ENCODE results near the gene PBOV1. TPM values are rescaled to one million over a fixed set of nuclear protein-coding genes. Genes with fewer than 3 reads are reported as not detected.

The PBOV1 gene
- total RNA-seq, 2 donors from 2014 or later: not detected

DNA sequence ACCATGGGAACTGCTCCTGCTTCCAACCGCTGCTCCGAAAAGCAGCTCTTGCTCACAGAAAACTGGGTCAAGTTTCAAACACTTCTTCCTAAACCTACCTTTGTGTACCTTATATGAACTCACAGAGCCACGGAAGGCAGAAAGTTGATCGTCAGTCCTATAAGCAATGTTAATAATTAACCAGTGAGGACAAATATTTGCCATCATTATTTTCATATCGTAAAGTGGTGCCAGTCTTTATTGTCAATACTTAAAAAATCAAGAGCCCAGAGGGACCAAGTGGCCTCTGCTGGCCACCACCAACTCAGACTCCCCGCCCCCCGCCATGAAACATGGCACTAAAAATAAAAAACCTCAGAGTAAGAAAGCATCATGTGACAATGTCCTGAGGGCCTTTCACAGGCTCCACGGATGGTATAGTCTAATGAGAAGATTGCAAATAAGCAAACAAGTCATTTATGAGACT, 9.1 kb upstream of the PBOV1 start:
- Histone ChIP-seq H3K27ac (peak overlapping the region; percentile 72), H3K4me1 (no peaks in the 10 kb centered on the region), H3K36me3 (no peaks in the 10 kb centered on the region), H3K9me3 (no peaks in the 10 kb centered on the region), H3K4me3 (no peak overlapping the region), H3K27me3 (no peaks in the 10 kb centered on the region), H3K9ac (ENCODE audit: low read depth in 2 of 2, low read length in 2 of 2) (no peak overlapping the region)
- TF ChIP-seq CTCF (IDR thresholded peaks at IDR 0.05): no peak
- peak; percentile 44 for DNase-seq
- intact Hi-C loops (cut with DNase I): no loop called here

- no peaks in the 10 kb centered on the region for H3K4me1 ChIP-seq
- DNase-seq: peak; percentile 28
- intact Hi-C loops (cut with DNase I): no loop called here
- H3K36me3 ChIP-seq: no peaks in the 10 kb centered on the region
- no peaks in the 10 kb centered on the region for H3K9me3 ChIP-seq
- no peak for TF ChIP-seq CTCF (IDR thresholded peaks at IDR 0.05)
- no peak overlapping the region for H3K4me3 ChIP-seq
- no peaks in the 10 kb centered on the region for H3K27me3 ChIP-seq
- H3K27ac ChIP-seq: peak overlapping the region; percentile 72
- H3K9ac ChIP-seq (ENCODE audit: low read depth in 2 of 2, low read length in 2 of 2): peak overlapping the region in 1 of 2 donors; percentile 7
These were observed 8.5 kb upstream of the PBOV1 start for GRCh38 chr6:138226700-138227315.

DNA sequence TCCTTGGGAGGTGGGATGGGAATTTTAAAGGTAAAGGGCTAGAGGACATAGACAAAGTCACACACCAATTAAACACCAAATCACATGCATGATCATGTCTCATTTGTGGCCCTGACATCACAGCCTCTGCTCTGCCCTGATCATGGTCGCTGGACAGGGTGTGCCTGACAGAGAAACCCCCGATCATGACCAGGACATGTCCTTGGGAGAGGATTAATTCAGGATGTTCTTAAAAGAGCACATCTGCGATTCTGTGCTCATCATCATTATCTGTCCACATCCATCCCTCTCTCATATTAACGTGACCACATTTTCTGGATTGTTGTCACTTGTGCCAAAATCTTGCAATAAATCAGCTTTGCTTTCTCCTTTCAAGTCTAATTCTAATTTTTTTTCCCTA, 7.7 kb upstream of the PBOV1 start:
- intact Hi-C loops (cut with DNase I): no loop called here
- Histone ChIP-seq H3K27me3 (no peaks in the 10 kb centered on the region), H3K27ac (no peak overlapping the region), H3K9me3 (no peaks in the 10 kb centered on the region), H3K36me3 (no peaks in the 10 kb centered on the region), H3K4me1 (no peaks in the 10 kb centered on the region), H3K4me3 (no peak overlapping the region), H3K9ac (ENCODE audit: low read depth in 2 of 2, low read length in 2 of 2) (no peak overlapping the region)
- TF ChIP-seq CTCF (IDR thresholded peaks at IDR 0.05): no peak
- no peak for DNase-seq

GRCh38 chr6:138222901-138223546, 4.7 kb upstream of the PBOV1 start:
- DNase-seq: no peak
- Histone ChIP-seq H3K4me1 (no peaks in the 10 kb centered on the region), H3K9me3 (no peaks in the 10 kb centered on the region), H3K36me3 (no peaks in the 10 kb centered on the region), H3K27ac (no peak overlapping the region), H3K9ac (ENCODE audit: low read depth in 2 of 2, low read length in 2 of 2) (no peak overlapping the region), H3K4me3 (no peak overlapping the region), H3K27me3 (no peaks in the 10 kb centered on the region)
- no peak for TF ChIP-seq CTCF (IDR thresholded peaks at IDR 0.05)
- intact Hi-C loops (cut with DNase I): no loop called here

- TF ChIP-seq CTCF (IDR thresholded peaks at IDR 0.05): no peak
- Histone ChIP-seq H3K4me1 (no peaks in the 10 kb centered on the region), H3K27ac (peak overlapping the region; percentile 24), H3K36me3 (no peaks in the 10 kb centered on the region), H3K9me3 (no peaks in the 10 kb centered on the region), H3K9ac (ENCODE audit: low read depth in 2 of 2, low read length in 2 of 2) (no peak overlapping the region), H3K4me3 (no peak overlapping the region), H3K27me3 (no peaks in the 10 kb centered on the region)
- no peak for DNase-seq
- intact Hi-C loops (cut with DNase I): no loop called here
These were observed 1.6 kb upstream of the PBOV1 start for GRCh38 chr6:138219901-138220300.
